PFSK-1 (cell line): ENCODE data around the gene IL19. TPM values are rescaled to one million over a fixed set of nuclear protein-coding genes. Genes with fewer than 3 reads are reported as not detected.

Experiments
- FOXP2 ChIP-seq: optimal IDR thresholded peaks from 2 replicates; pipeline ENCODE3; 2011; ENCODE audit warnings: borderline replicate concordance, control low read depth, inconsistent platforms; ENCODE audit not compliant: insufficient read depth; ENCODE audit errors: extremely low read length, extremely low read depth
- POLR2AphosphoS5 ChIP-seq: IDR thresholded peaks from 2 replicates; pipeline ENCODE4 v1.6.1; 2012; ENCODE audit warnings: low read depth, mild to moderate bottlenecking, control low read depth, low read length, moderate library complexity
- REST ChIP-seq, 2 experiments: IDR thresholded peaks; 2 replicates each; pipeline versions ENCODE4 v1.6.1 to v1.8.0; 2011 to 2012; ENCODE audit warnings: low read depth in 2 of 2, low read length in 2 of 2, control low read depth in 1 of 2, inconsistent platforms in 1 of 2, mild to moderate bottlenecking in 1 of 2, moderate library complexity in 1 of 2; ENCODE audit not compliant: insufficient read depth in 1 of 2
- SIN3A ChIP-seq: IDR thresholded peaks from 2 replicates; pipeline ENCODE4 v1.6.1; 2012; ENCODE audit warnings: mild to moderate bottlenecking, low read length, moderate library complexity, borderline replicate concordance; ENCODE audit not compliant: insufficient read depth
- TAF1 ChIP-seq: IDR thresholded peaks from 2 replicates; pipeline ENCODE4 v1.6.1; 2012; ENCODE audit warnings: low read length, control low read depth, borderline replicate concordance; ENCODE audit not compliant: insufficient read depth
- polyA plus RNA-seq: library from polyadenylated mRNA; unstranded; fragments of >200 nt; gene quantifications from one replicate; pipeline ENCODE4 v1.2.1, GENCODE V29; 2012; ENCODE audit warnings: low read depth, missing spikeins; ENCODE audit not compliant: insufficient read length

IL19 gene
- polyA plus RNA-seq = not detected

GRCh38 chr1:206770531-206771337, at the start of gene IL19:
Gene IL19 (plus strand): TSS chr1:206770773. CDS start chr1:206836663, 65,890 bp downstream.
- TF ChIP-seq SIN3A (no peak), POLR2AphosphoS5 (no peak), REST (IDR thresholded peaks at IDR 0.05; ENCODE audit: insufficient read depth in 1 of 2, low read depth in 2 of 2, low read length in 2 of 2) (no peak), TAF1 (no peak), FOXP2 (no peak)

GRCh38 chr1:206721454-206721853, 49.1 kb upstream of the IL19 start:
- TF ChIP-seq SIN3A = no peak
- TF ChIP-seq FOXP2 = no peak
- no peak for TF ChIP-seq POLR2AphosphoS5
- no peak for TF ChIP-seq TAF1
- no peak for TF ChIP-seq REST (IDR thresholded peaks at IDR 0.05; ENCODE audit: insufficient read depth in 1 of 2, low read depth in 2 of 2, low read length in 2 of 2)

- TF ChIP-seq SIN3A (no peak), REST (IDR thresholded peaks at IDR 0.05; ENCODE audit: insufficient read depth in 1 of 2, low read depth in 2 of 2, low read length in 2 of 2) (no peak), FOXP2 (no peak), POLR2AphosphoS5 (no peak), TAF1 (no peak)
These were observed 47.7 kb upstream of the IL19 start for GRCh38 chr1:206722751-206723461.

GRCh38 chr1:206723462-206723804, 47.1 kb upstream of the IL19 start:
- no peak for TF ChIP-seq REST (IDR thresholded peaks at IDR 0.05; ENCODE audit: insufficient read depth in 1 of 2, low read depth in 2 of 2, low read length in 2 of 2)
- TF ChIP-seq TAF1 = no peak
- TF ChIP-seq POLR2AphosphoS5 = no peak
- TF ChIP-seq FOXP2 = no peak
- TF ChIP-seq SIN3A = no peak
